COR-L47 (cell line): Measurements from ENCODE around the gene KRTAP10-11.

Source experiments
- DNase-seq: peaks from one replicate; lab custom pipeline; 2025; lab: John Stamatoyannopoulos, UW

Gene KRTAP10-11

GRCh38 chr21:44695184-44695583 is 49.0 kb downstream of the KRTAP10-11 start:
- no peak for DNase-seq

GRCh38 chr21:44695641-44696040 is 49.4 kb downstream of the KRTAP10-11 start:
- no peak for DNase-seq

GRCh38 chr21:44696572-44696971 is 50.4 kb downstream of the KRTAP10-11 start:
- no peak for DNase-seq
